HEK293 (cell line): ENCODE results near the gene SLC38A8.
A peak's percentile ranks its signal among the peaks of the same experiment; 100 is the strongest.

ENCODE experiments used
- CTCF ChIA-PET: fragments of 350-600 bp; formaldehyde crosslinking; extraction: SDS; loops from one replicate; lab custom pipeline; 2021; ENCODE audit warnings: antibody characterized with exemption; lab: Yijun Ruan, JAX
- POLR2A ChIA-PET: fragments of 300-600 bp; formaldehyde crosslinking; extraction: SDS; loops from one replicate; lab custom pipeline; 2020; ENCODE audit warnings: antibody characterized with exemption, inconsistent platforms; lab: Yijun Ruan, JAX
- H3K27ac ChIP-seq: fragments of 200-500 bp; sonication (Bioruptor generic); 2 replicates; pipeline ENCODE4 v1.5.1; 2014; ENCODE audit warnings: low read depth, low read length, control low read depth, inconsistent platforms; ENCODE audit errors: extremely low read depth
- H3K36me3 ChIP-seq, 2 experiments: fragments of 200-500 bp in 1 of 2; sonication (Bioruptor generic) in 1 of 2; 1 replicate in 1 of 2; 2 replicates in 1 of 2; pipeline ENCODE4 v1.5.1; 2014 to 2017; ENCODE audit warnings: inconsistent platforms in 2 of 2, low read length in 2 of 2; ENCODE audit not compliant: control insufficient read depth in 2 of 2, insufficient read depth in 1 of 2
- H3K4me1 ChIP-seq: fragments of 200-500 bp; sonication (Bioruptor generic); 2 replicates; pipeline ENCODE4 v1.5.1; 2014; ENCODE audit warnings: mild to moderate bottlenecking, low read length, inconsistent platforms; ENCODE audit not compliant: control insufficient read depth, insufficient read depth
- H3K4me3 ChIP-seq: 2 replicates; pipeline ENCODE4 v1.5.1; 2011; ENCODE audit warnings: low read depth, mild to moderate bottlenecking, control low read depth, low read length, moderate library complexity
- H3K9me3 ChIP-seq: fragments of 200-500 bp; sonication (Bioruptor generic); 2 replicates; pipeline ENCODE4 v1.5.1; 2014; ENCODE audit warnings: low read depth, low read length, inconsistent platforms; ENCODE audit not compliant: control insufficient read depth, insufficient read depth
- CTCF ChIP-seq: fragments of 450-650 bp; formaldehyde crosslinking; IDR thresholded peaks from 2 replicates; pipeline ENCODE4 v1.5.1; 2016; ENCODE audit warnings: missing biosample characterization, missing genetic modification characterization
- GFI1B ChIP-seq: fragments of 450-650 bp; formaldehyde crosslinking; IDR thresholded peaks from 2 replicates; pipeline ENCODE4 v1.5.1; 2016; ENCODE audit warnings: missing biosample characterization, missing genetic modification characterization
- KLF9 ChIP-seq: fragments of 450-650 bp; formaldehyde crosslinking; IDR thresholded peaks from 2 replicates; pipeline ENCODE4 v1.5.1; 2016; ENCODE audit warnings: missing biosample characterization, missing genetic modification characterization, low read depth
- SP2 ChIP-seq: fragments of 450-650 bp; formaldehyde crosslinking; IDR thresholded peaks from 2 replicates; pipeline ENCODE4 v1.5.1; 2016; ENCODE audit warnings: missing biosample characterization, missing genetic modification characterization
- ZBTB10 ChIP-seq: fragments of 450-650 bp; formaldehyde crosslinking; IDR thresholded peaks from 2 replicates; pipeline ENCODE4 v1.5.1; 2016; ENCODE audit warnings: missing biosample characterization, missing genetic modification characterization
- ZBTB8A ChIP-seq: fragments of 450-650 bp; formaldehyde crosslinking; IDR thresholded peaks from 2 replicates; pipeline ENCODE4 v1.5.1; 2016; ENCODE audit warnings: missing biosample characterization, missing genetic modification characterization
- ZFP41 ChIP-seq: fragments of 450-650 bp; formaldehyde crosslinking; IDR thresholded peaks from 2 replicates; pipeline ENCODE4 v1.5.1; 2016; ENCODE audit warnings: missing biosample characterization, missing genetic modification characterization, borderline replicate concordance
- ZNF114 ChIP-seq: fragments of 450-650 bp; formaldehyde crosslinking; IDR thresholded peaks from 2 replicates; pipeline ENCODE4 v1.5.0; 2017; ENCODE audit warnings: missing biosample characterization, missing genetic modification characterization
- ZNF140 ChIP-seq: fragments of 450-650 bp; formaldehyde crosslinking; IDR thresholded peaks from 2 replicates; pipeline ENCODE4 v1.5.1; 2016; ENCODE audit warnings: missing biosample characterization, missing genetic modification characterization
- ZNF23 ChIP-seq: fragments of 450-650 bp; formaldehyde crosslinking; IDR thresholded peaks from 2 replicates; pipeline ENCODE4 v1.5.1; 2016; ENCODE audit warnings: missing biosample characterization, missing genetic modification characterization, borderline replicate concordance
- ZNF335 ChIP-seq: fragments of 450-650 bp; formaldehyde crosslinking; conservative IDR thresholded peaks from 2 replicates; pipeline ENCODE4 v1.5.1; 2016; ENCODE audit warnings: missing biosample characterization, missing genetic modification characterization
- ZNF341 ChIP-seq: fragments of 450-650 bp; formaldehyde crosslinking; IDR thresholded peaks from 2 replicates; pipeline ENCODE4; 2016; ENCODE audit warnings: low read depth, missing biosample characterization, missing genetic modification characterization
- ZNF549 ChIP-seq: fragments of 450-650 bp; IDR thresholded peaks from 2 replicates; pipeline ENCODE4 v1.5.1; 2018; ENCODE audit warnings: missing biosample characterization, missing genetic modification characterization, mild to moderate bottlenecking, inconsistent platforms, moderate library complexity
- ZNF560 ChIP-seq: fragments of 450-650 bp; formaldehyde crosslinking; IDR thresholded peaks from 2 replicates; pipeline ENCODE4 v1.5.1; 2017; ENCODE audit warnings: missing biosample characterization, missing genetic modification characterization, borderline replicate concordance
- ZNF571 ChIP-seq: fragments of 450-650 bp; formaldehyde crosslinking; IDR thresholded peaks from 2 replicates; pipeline ENCODE4 v1.5.0; 2017; ENCODE audit warnings: missing biosample characterization, missing genetic modification characterization
- ZNF580 ChIP-seq: fragments of 450-650 bp; formaldehyde crosslinking; IDR thresholded peaks from 2 replicates; pipeline ENCODE4 v1.5.1; 2016; ENCODE audit warnings: missing biosample characterization, missing genetic modification characterization
- ZNF585B ChIP-seq: fragments of 450-650 bp; formaldehyde crosslinking; IDR thresholded peaks from 2 replicates; pipeline ENCODE4 v1.5.1; 2016; ENCODE audit warnings: missing biosample characterization, missing genetic modification characterization

The SLC38A8 gene

GRCh38 chr16:84055801-84056634, 13.4 kb upstream of the SLC38A8 start:
- H3K36me3 ChIP-seq: peaks cover 0 to 92% of the 10 kb centered on the region in 2 experiments; a peak in 2 of 3 replicates
- H3K4me1 ChIP-seq: no peaks in the 10 kb centered on the region
- no peak overlapping the region for H3K4me3 ChIP-seq
- no peaks in the 10 kb centered on the region for H3K9me3 ChIP-seq
- H3K27ac ChIP-seq: no peak overlapping the region
- TF ChIP-seq ZNF549 (tag by site-specific recombination) (no peak), CTCF (no peak), ZNF585B (tag by site-specific recombination) (no peak), ZNF23 (tag by site-specific recombination) (no peak), ZBTB8A (no peak), ZNF114 (tag by site-specific recombination) (no peak), ZNF571 (no peak), ZNF335 (tag by site-specific recombination) (no peak)
- ChIA-PET POLR2A (interaction anchor here (0.6 kb wide), 1 partner anchor 933 kb away, joined by 3 read pairs; no protein-coding TSS in a partner anchor), CTCF (interaction anchor here (0.5 to 2.3 kb wide), 5 partner anchors 9 to 89 kb away, joined by 3 to 8 read pairs (median 5); partner anchors contain the start of genes DNAAF1 and HSDL1)

- H3K4me1 ChIP-seq: no peaks in the 10 kb centered on the region
- POLR2A ChIA-PET: interaction anchor here (0.6 kb wide), 1 partner anchor 934 kb away, joined by 3 read pairs; no protein-coding TSS in a partner anchor
- H3K27ac ChIP-seq: no peak overlapping the region
- CTCF ChIA-PET: interaction anchor here (0.9 to 2.3 kb wide), 3 partner anchors 10 to 99 kb away, joined by 5 to 9 read pairs (median 7); no protein-coding TSS in a partner anchor
- no peak overlapping the region for H3K4me3 ChIP-seq
- peaks cover 0 to 88% of the 10 kb centered on the region in 2 experiments; a peak in 1 of 3 replicates for H3K36me3 ChIP-seq
- no peaks in the 10 kb centered on the region for H3K9me3 ChIP-seq
- no peak for TF ChIP-seq ZNF140 (tag by site-specific recombination)
- TF ChIP-seq ZFP41 (tag by site-specific recombination): no peak
- 0 out of 2 replicates have a peak, but pooled peaks have one; percentile 7 for TF ChIP-seq SP2 (tag by site-specific recombination)
- no peak for TF ChIP-seq ZNF341 (tag by site-specific recombination)
These were observed 12.8 kb upstream of the SLC38A8 start for GRCh38 chr16:84055366-84055765.

- ChIA-PET POLR2A (interaction anchor here (0.6 kb wide), 1 partner anchor 934 kb away, joined by 3 read pairs; no protein-coding TSS in a partner anchor), CTCF (interaction anchor here (1.3 to 2.3 kb wide), 4 partner anchors 11 to 132 kb away, joined by 3 to 13 read pairs (median 8); partner anchors contain the start of gene TAF1C)
- Histone ChIP-seq H3K4me1 (no peaks in the 10 kb centered on the region), H3K36me3 (peaks cover 0 to 88% of the 10 kb centered on the region in 2 experiments; a peak in 1 of 3 replicates), H3K9me3 (no peaks in the 10 kb centered on the region), H3K27ac (no peak overlapping the region), H3K4me3 (no peak overlapping the region)
- TF ChIP-seq GFI1B (tag by site-specific recombination) (no peak), KLF9 (tag by site-specific recombination) (peak; percentile 41; the same call in 1 of the 2 replicates)
These were observed 12.3 kb upstream of the SLC38A8 start for GRCh38 chr16:84054916-84055315.

- H3K4me1 ChIP-seq: no peaks in the 10 kb centered on the region
- peaks cover 0 to 88% of the 10 kb centered on the region in 2 experiments; a peak in 1 of 3 replicates for H3K36me3 ChIP-seq
- ChIA-PET POLR2A (no interaction called here), CTCF (interaction anchor here (1.0 to 2.3 kb wide), 5 partner anchors 10 to 133 kb away, joined by 3 to 13 read pairs (median 7); partner anchors contain the start of gene TAF1C)
- no peak overlapping the region for H3K27ac ChIP-seq
- H3K9me3 ChIP-seq: no peaks in the 10 kb centered on the region
- H3K4me3 ChIP-seq: no peak overlapping the region
- TF ChIP-seq ZBTB10 (tag by site-specific recombination) (no peak), ZNF140 (tag by site-specific recombination) (no peak), ZNF560 (no peak), ZNF580 (no peak)
These were observed 11.7 kb upstream of the SLC38A8 start for GRCh38 chr16:84054271-84054670.
